T-helper 2 cell treated with Interferon-gamma antibody and Interleukin-4, amounts not matched to agents 5 μg/mL and 100 μg/mL, for 36 hours (primary cell): ENCODE results near the gene YIF1A.

Source experiments
- DNase-seq: peaks from one replicate; pipeline ENCODE4 v3.0.0; 2021; ENCODE audit warnings: low spot score
- H3K27ac Mint-ChIP-seq: one replicate; pipeline ENCODE4 v1.8.0; 2021; ENCODE audit warnings: mild to moderate bottlenecking, mixed read lengths
- H3K27me3 Mint-ChIP-seq: one replicate; pipeline ENCODE4 v1.8.0; 2021; ENCODE audit warnings: low read depth, mixed read lengths
- H3K36me3 Mint-ChIP-seq: one replicate; pipeline ENCODE4 v1.8.0; 2021; ENCODE audit warnings: low read depth, mixed read lengths
- H3K4me1 Mint-ChIP-seq: one replicate; pipeline ENCODE4 v1.8.0; 2021; ENCODE audit warnings: low read depth, mixed read lengths
- H3K4me3 Mint-ChIP-seq: one replicate; pipeline ENCODE4 v1.8.0; 2022; ENCODE audit warnings: mild to moderate bottlenecking, moderate library complexity, mixed read lengths
- H3K9me3 Mint-ChIP-seq: one replicate; pipeline ENCODE4 v1.8.0; 2021; ENCODE audit warnings: mixed read lengths

The YIF1A gene

GRCh38 chr11:66317723-66318599, 29.0 kb upstream of the YIF1A start:
- H3K4me1 Mint-ChIP-seq = peaks cover 25% of the 10 kb centered on the region
- DNase-seq = no peak
- peaks cover 8% of the 10 kb centered on the region for H3K9me3 Mint-ChIP-seq
- H3K27ac Mint-ChIP-seq = peak overlapping the region; percentile 71
- no peaks in the 10 kb centered on the region for H3K36me3 Mint-ChIP-seq
- H3K27me3 Mint-ChIP-seq = peaks cover 7% of the 10 kb centered on the region
- no peak overlapping the region for H3K4me3 Mint-ChIP-seq

GRCh38 chr11:66317322-66317722, 28.4 kb upstream of the YIF1A start:
- Mint-ChIP-seq H3K9me3 (peaks cover 8% of the 10 kb centered on the region), H3K27me3 (peaks cover 7% of the 10 kb centered on the region), H3K27ac (peak overlapping the region; percentile 71), H3K4me3 (no peak overlapping the region), H3K4me1 (peaks cover 25% of the 10 kb centered on the region), H3K36me3 (no peaks in the 10 kb centered on the region)
- DNase-seq = no peak

- peaks cover 8% of the 10 kb centered on the region for H3K9me3 Mint-ChIP-seq
- DNase-seq = no peak
- peaks cover 25% of the 10 kb centered on the region for H3K4me1 Mint-ChIP-seq
- peak within 1 kb of the TSS; percentile 71 for H3K27ac Mint-ChIP-seq
- H3K4me3 Mint-ChIP-seq = no peak within 1 kb of the TSS
- H3K27me3 Mint-ChIP-seq = peaks cover 7% of the 10 kb centered on the region
- H3K36me3 Mint-ChIP-seq = no peaks in the 10 kb centered on the region
Observed at GRCh38 chr11:66316849-66317251, 27.9 kb upstream of the YIF1A start, which contains the start of gene CD248. CD248 (minus strand) TSS chr11:66317044; CDS start chr11:66317027, 17 bp downstream.

- DNase-seq = no peak
- peaks cover 8% of the 10 kb centered on the region for H3K9me3 Mint-ChIP-seq
- no peak overlapping the region for H3K27ac Mint-ChIP-seq
- no peak overlapping the region for H3K4me3 Mint-ChIP-seq
- peaks cover 25% of the 10 kb centered on the region for H3K4me1 Mint-ChIP-seq
- no peaks in the 10 kb centered on the region for H3K36me3 Mint-ChIP-seq
- H3K27me3 Mint-ChIP-seq = peaks cover 7% of the 10 kb centered on the region
Observed at GRCh38 chr11:66315921-66316811, 27.2 kb upstream of the YIF1A start.

GRCh38 chr11:66315498-66315885, 26.5 kb upstream of the YIF1A start:
- H3K4me3 Mint-ChIP-seq = peak overlapping the region; percentile 15
- H3K9me3 Mint-ChIP-seq = peaks cover 8% of the 10 kb centered on the region
- H3K4me1 Mint-ChIP-seq = peaks cover 25% of the 10 kb centered on the region
- H3K36me3 Mint-ChIP-seq = no peaks in the 10 kb centered on the region
- no peak overlapping the region for H3K27ac Mint-ChIP-seq
- no peak for DNase-seq
- H3K27me3 Mint-ChIP-seq = peaks cover 7% of the 10 kb centered on the region

GRCh38 chr11:66314561-66315497, 25.9 kb upstream of the YIF1A start:
- DNase-seq = no peak
- H3K4me1 Mint-ChIP-seq = peaks cover 25% of the 10 kb centered on the region
- no peak overlapping the region for H3K4me3 Mint-ChIP-seq
- H3K27me3 Mint-ChIP-seq = peaks cover 1% of the 10 kb centered on the region
- no peaks in the 10 kb centered on the region for H3K36me3 Mint-ChIP-seq
- no peak overlapping the region for H3K27ac Mint-ChIP-seq
- peaks cover 2% of the 10 kb centered on the region for H3K9me3 Mint-ChIP-seq

- Mint-ChIP-seq H3K4me1 (peaks cover 23% of the 10 kb centered on the region), H3K36me3 (no peaks in the 10 kb centered on the region), H3K4me3 (peak overlapping the region; percentile 33), H3K27me3 (peaks cover 2% of the 10 kb centered on the region), H3K27ac (peak overlapping the region; percentile 63), H3K9me3 (no peaks in the 10 kb centered on the region)
- DNase-seq = no peak
Observed at GRCh38 chr11:66314186-66314501, 25.2 kb upstream of the YIF1A start.

- Mint-ChIP-seq H3K27me3 (peaks cover 4% of the 10 kb centered on the region), H3K4me3 (peak overlapping the region; percentile 86), H3K9me3 (no peaks in the 10 kb centered on the region), H3K36me3 (no peaks in the 10 kb centered on the region), H3K27ac (peak overlapping the region; percentile 98), H3K4me1 (peaks cover 17% of the 10 kb centered on the region)
- DNase-seq = no peak
Observed at GRCh38 chr11:66313321-66314185, 24.6 kb upstream of the YIF1A start.

GRCh38 chr11:66312549-66313320, 23.8 kb upstream of the YIF1A start:
- Mint-ChIP-seq H3K27me3 (peaks cover 4% of the 10 kb centered on the region), H3K27ac (peak overlapping the region; percentile 98), H3K4me3 (peak overlapping the region; percentile 86), H3K9me3 (no peaks in the 10 kb centered on the region), H3K4me1 (peaks cover 10% of the 10 kb centered on the region), H3K36me3 (no peaks in the 10 kb centered on the region)
- peak; percentile 92 for DNase-seq

- H3K9me3 Mint-ChIP-seq = no peaks in the 10 kb centered on the region
Observed at GRCh38 chr11:66311965-66312548, 23.1 kb upstream of the YIF1A start.

GRCh38 chr11:66311470-66311964, 22.6 kb upstream of the YIF1A start:
- no peaks in the 10 kb centered on the region for H3K36me3 Mint-ChIP-seq
- no peak for DNase-seq
- no peaks in the 10 kb centered on the region for H3K9me3 Mint-ChIP-seq
- H3K27ac Mint-ChIP-seq = peak overlapping the region; percentile 98
- peaks cover 4% of the 10 kb centered on the region for H3K27me3 Mint-ChIP-seq
- H3K4me3 Mint-ChIP-seq = peak overlapping the region; percentile 86
- peaks cover 6% of the 10 kb centered on the region for H3K4me1 Mint-ChIP-seq

More at GRCh38 chr11:66311965-66312548, 23.1 kb upstream of the YIF1A start:
- Mint-ChIP-seq H3K27ac (peak overlapping the region; percentile 98), H3K4me1 (peaks cover 6% of the 10 kb centered on the region), H3K4me3 (peak overlapping the region; percentile 86), H3K27me3 (peaks cover 4% of the 10 kb centered on the region), H3K36me3 (no peaks in the 10 kb centered on the region)
- DNase-seq = peak; percentile 93
